Caco-2 (cell line): ENCODE measurements around the gene RASAL3. TPM values are rescaled to one million over a fixed set of nuclear protein-coding genes. Genes with fewer than 3 reads are reported as not detected.

Experiments used
- BruUV-seq: library from RNA; stranded (reverse); fragments of 400-500 nt; replicated peaks from 2 replicates; lab custom pipeline; 2021; lab: Mats Ljungman, UMichigan
- CTCF ChIA-PET: fragments of 300-600 bp; sonication (Branson Sonifier 250); formaldehyde crosslinking; loops from one replicate; lab custom pipeline; 2022; ENCODE audit warnings: antibody characterized with exemption; lab: Charles Lee
- POLR2A ChIA-PET: fragments of 300-600 bp; sonication (Branson Sonifier 250); formaldehyde crosslinking; loops from one replicate; lab custom pipeline; 2022; ENCODE audit warnings: antibody characterized with exemption; lab: Charles Lee
- DNase-seq, 2 experiments: peaks; one replicate each; pipeline versions ENCODE4 v3.0.0 to v3.0.0-alpha.2; 2020 to 2022
- H3K27me3 ChIP-seq: replicated peaks from 2 replicates; pipeline ENCODE4 v1.6.0; 2011; ENCODE audit warnings: low read length; ENCODE audit not compliant: control insufficient read depth, insufficient read depth
- H3K36me3 ChIP-seq: 2 replicates; pipeline ENCODE4 v1.5.1; 2011; ENCODE audit warnings: low read length; ENCODE audit not compliant: control insufficient read depth, insufficient read depth
- H3K4me1 ChIP-seq: fragments of 250-450 bp; sonication (Bioruptor Pico); 2 replicates; pipeline ENCODE4 v1.5.1; 2020; ENCODE audit warnings: mild to moderate bottlenecking
- H3K4me3 ChIP-seq: 2 replicates; pipeline ENCODE4 v1.5.1; 2011; ENCODE audit warnings: low read depth, mild to moderate bottlenecking, control low read depth, low read length
- H3K9me3 ChIP-seq: fragments of 250-450 bp; sonication (Bioruptor Pico); 2 replicates; pipeline ENCODE4 v1.5.1; 2020; ENCODE audit warnings: mild to moderate bottlenecking, moderate library complexity
- H3K27ac Mint-ChIP-seq: one replicate; pipeline ENCODE4 v1.8.0; 2022; ENCODE audit warnings: mixed read lengths; ENCODE audit not compliant: unreplicated experiment
- H3K27me3 Mint-ChIP-seq: one replicate; pipeline ENCODE4 v1.8.0; 2022; ENCODE audit warnings: mixed read lengths; ENCODE audit not compliant: insufficient read depth, unreplicated experiment
- H3K36me3 Mint-ChIP-seq: one replicate; pipeline ENCODE4 v1.8.0; 2022; ENCODE audit warnings: mild to moderate bottlenecking, mixed read lengths; ENCODE audit not compliant: insufficient read depth, unreplicated experiment
- H3K4me1 Mint-ChIP-seq: one replicate; pipeline ENCODE4 v1.8.0; 2022; ENCODE audit warnings: low read depth, mixed read lengths; ENCODE audit not compliant: unreplicated experiment
- H3K4me3 Mint-ChIP-seq: one replicate; pipeline ENCODE4 v1.8.0; 2022; ENCODE audit warnings: mild to moderate bottlenecking, moderate library complexity, mixed read lengths; ENCODE audit not compliant: unreplicated experiment
- H3K9me3 Mint-ChIP-seq: one replicate; pipeline ENCODE4 v1.8.0; 2022; ENCODE audit warnings: mixed read lengths; ENCODE audit not compliant: unreplicated experiment
- CTCF ChIP-seq, 2 experiments: fragments of 200-600 bp in 1 of 2; IDR thresholded peaks; 1 replicate in 1 of 2; 2 replicates in 1 of 2; pipeline versions ENCODE4 v1.5.1 to v1.8.0; 2011 to 2022; ENCODE audit warnings: antibody characterized with exemption in 1 of 2, control low read depth in 1 of 2, inconsistent platforms in 1 of 2, low read depth in 1 of 2, low read length in 1 of 2, mild to moderate bottlenecking in 1 of 2, moderate library complexity in 1 of 2; ENCODE audit not compliant: insufficient read depth in 1 of 2, severe bottlenecking in 1 of 2, unreplicated experiment in 1 of 2
- intact Hi-C: fragments of 100-400 bp; cut with micrococcal nuclease; formaldehyde crosslinking; loops from one replicate; pipeline ENCODE4 v1.10.0; 2022; ENCODE audit not compliant: unreplicated experiment
- total RNA-seq: library from RNA; stranded (reverse); gene quantifications from 2 replicates; pipeline ENCODE4 v1.2.3, GENCODE V29; 2022

The RASAL3 gene
- total RNA-seq, 1 experiment from 2014 or later = not detected

GRCh38 chr19:15508035-15508710, 43.8 kb upstream of the RASAL3 start, which contains the start of gene CYP4F22:
TSS of gene CYP4F22 (plus strand) at chr19:15508525. CDS start at chr19:15525337, 16,812 bp downstream.
- Mint-ChIP-seq H3K27me3 (peaks cover 25% of the 10 kb centered on the region), H3K27ac (no peak within 1 kb of the TSS), H3K4me1 (no peaks in the 10 kb centered on the region), H3K4me3 (peak within 1 kb of the TSS; percentile 23), H3K9me3 (no peaks in the 10 kb centered on the region), H3K36me3 (no peaks in the 10 kb centered on the region)
- H3K27me3 ChIP-seq = no peaks in the 10 kb centered on the region; the same call in 1 of the 2 replicates
- intact Hi-C loops = no loop called here
- no TSS peak for BruUV-seq
- no peaks in the 10 kb centered on the region for H3K4me1 ChIP-seq
- DNase-seq = no peak
- H3K36me3 ChIP-seq = no peaks in the 10 kb centered on the region
- ChIA-PET POLR2A (no interaction called here), CTCF (no interaction called here)
- H3K9me3 ChIP-seq = no peaks in the 10 kb centered on the region
- peak within 1 kb of the TSS; percentile 13; the same call in 1 of the 2 replicates for H3K4me3 ChIP-seq
- no peak for TF ChIP-seq CTCF (IDR thresholded peaks at IDR 0.05; ENCODE audit: insufficient read depth in 1 of 2, low read depth in 1 of 2, low read length in 1 of 2, severe bottlenecking in 1 of 2, unreplicated experiment in 1 of 2)

GRCh38 chr19:15507068-15508034, 43.0 kb upstream of the RASAL3 start:
- no peaks in the 10 kb centered on the region for H3K36me3 Mint-ChIP-seq
- H3K9me3 ChIP-seq = no peaks in the 10 kb centered on the region
- H3K27me3 Mint-ChIP-seq = peaks cover 25% of the 10 kb centered on the region
- H3K27me3 ChIP-seq = no peaks in the 10 kb centered on the region; the same call in 1 of the 2 replicates
- no peaks in the 10 kb centered on the region for H3K4me1 ChIP-seq
- peak overlapping the region; percentile 23 for H3K4me3 Mint-ChIP-seq
- CTCF ChIA-PET = no interaction called here
- intact Hi-C loops = no loop called here
- no peaks in the 10 kb centered on the region for H3K4me1 Mint-ChIP-seq
- H3K9me3 Mint-ChIP-seq = no peaks in the 10 kb centered on the region
- no peaks in the 10 kb centered on the region for H3K36me3 ChIP-seq
- no peak for DNase-seq
- BruUV-seq = no TSS peak
- no peak overlapping the region for H3K27ac Mint-ChIP-seq
- no peak for TF ChIP-seq CTCF (IDR thresholded peaks at IDR 0.05; ENCODE audit: insufficient read depth in 1 of 2, low read depth in 1 of 2, low read length in 1 of 2, severe bottlenecking in 1 of 2, unreplicated experiment in 1 of 2)
- H3K4me3 ChIP-seq = no peak overlapping the region
- POLR2A ChIA-PET = interaction anchor here (0.6 kb wide), 1 partner anchor 102 kb away, joined by 3 read pairs; no protein-coding TSS in a partner anchor

GRCh38 chr19:15506074-15506571, 41.8 kb upstream of the RASAL3 start:
- no peak overlapping the region for H3K4me3 ChIP-seq
- H3K27ac Mint-ChIP-seq = no peak overlapping the region
- no peaks in the 10 kb centered on the region for H3K36me3 Mint-ChIP-seq
- intact Hi-C loops = no loop called here
- no peaks in the 10 kb centered on the region for H3K9me3 ChIP-seq
- no TSS peak for BruUV-seq
- H3K27me3 Mint-ChIP-seq = peaks cover 35% of the 10 kb centered on the region
- DNase-seq = no peak
- ChIA-PET CTCF (no interaction called here), POLR2A (no interaction called here)
- no peaks in the 10 kb centered on the region for H3K4me1 ChIP-seq
- H3K4me1 Mint-ChIP-seq = no peaks in the 10 kb centered on the region
- no peaks in the 10 kb centered on the region for H3K36me3 ChIP-seq
- no peaks in the 10 kb centered on the region; the same call in 1 of the 2 replicates for H3K27me3 ChIP-seq
- no peak for TF ChIP-seq CTCF (IDR thresholded peaks at IDR 0.05; ENCODE audit: insufficient read depth in 1 of 2, low read depth in 1 of 2, low read length in 1 of 2, severe bottlenecking in 1 of 2, unreplicated experiment in 1 of 2)
- H3K4me3 Mint-ChIP-seq = no peak overlapping the region
- H3K9me3 Mint-ChIP-seq = no peaks in the 10 kb centered on the region
